GM20000 (cell line): ENCODE results near the gene ARHGAP21.

Experiments used
- DNase-seq: peaks from one replicate; pipeline ENCODE4 v3.0.0; 2012; ENCODE audit warnings: low spot score
- CTCF ChIP-seq: IDR thresholded peaks from 2 replicates; pipeline ENCODE4 v1.5.1; 2012; ENCODE audit warnings: mild to moderate bottlenecking, control low read depth; ENCODE audit errors: extremely low read depth, missing control alignments

Gene ARHGAP21

DNA sequence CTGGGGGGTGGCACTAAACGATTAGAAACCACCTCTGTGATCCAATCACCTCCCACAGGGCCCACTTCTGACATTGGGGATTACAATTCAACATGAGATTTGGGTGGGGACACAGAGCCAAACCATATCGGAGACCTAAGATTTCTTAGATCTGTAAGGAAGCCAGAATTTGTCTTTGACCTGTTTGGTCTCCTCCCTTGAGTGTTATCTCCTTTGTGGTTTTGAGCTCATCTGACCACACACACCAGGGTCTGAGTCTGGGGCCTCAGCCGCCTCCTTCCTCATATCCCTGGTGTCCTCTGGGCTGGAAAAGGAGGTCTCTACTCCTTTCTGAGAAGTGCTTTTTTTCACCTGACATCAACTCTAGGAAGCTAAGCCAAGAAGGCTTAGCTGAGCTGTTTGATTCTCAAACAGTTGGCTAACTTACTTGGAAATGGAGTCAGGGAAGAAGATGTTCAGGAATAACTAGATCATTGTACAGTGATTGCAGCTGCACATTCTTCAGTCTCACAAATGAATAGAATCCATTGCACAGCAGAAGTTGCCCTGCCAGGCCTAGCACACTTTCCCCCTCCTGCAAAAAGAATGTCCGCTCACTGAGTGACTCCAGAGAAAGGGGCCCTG lies 167.4 kb downstream of the ARHGAP21 start:
- DNase-seq: no peak
- no peak for TF ChIP-seq CTCF

- DNase-seq: no peak
- no peak for TF ChIP-seq CTCF
Measured at GRCh38 chr10:24554036-24554435, 169.7 kb downstream of the ARHGAP21 start.

DNA sequence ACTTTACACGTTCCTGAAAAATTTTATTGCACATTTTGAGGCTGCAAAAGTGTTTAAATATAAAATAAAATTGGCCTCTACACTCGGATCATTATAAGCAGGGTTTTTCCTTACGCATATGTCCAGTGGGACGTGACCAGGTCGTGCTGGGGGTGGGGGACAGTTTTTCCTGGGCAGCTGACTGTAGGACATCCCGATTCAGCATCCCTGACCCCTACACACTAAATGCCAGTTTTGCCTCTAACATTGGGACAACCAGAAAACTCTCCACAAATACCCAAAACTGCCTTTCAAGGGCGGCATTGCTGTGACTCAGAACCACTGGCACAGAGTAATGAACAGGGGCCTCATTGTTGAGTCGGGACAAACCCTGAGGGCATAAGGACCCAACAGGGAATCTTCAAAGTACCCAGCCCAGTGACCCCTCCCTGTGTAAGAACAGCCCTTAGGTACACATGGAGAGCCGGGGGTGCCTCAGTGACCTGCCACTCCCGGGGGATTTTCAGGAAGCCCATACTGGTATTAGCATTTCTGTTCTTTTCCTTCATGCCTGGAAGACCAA lies 170.6 kb downstream of the ARHGAP21 start:
- TF ChIP-seq CTCF: no peak

DNA sequence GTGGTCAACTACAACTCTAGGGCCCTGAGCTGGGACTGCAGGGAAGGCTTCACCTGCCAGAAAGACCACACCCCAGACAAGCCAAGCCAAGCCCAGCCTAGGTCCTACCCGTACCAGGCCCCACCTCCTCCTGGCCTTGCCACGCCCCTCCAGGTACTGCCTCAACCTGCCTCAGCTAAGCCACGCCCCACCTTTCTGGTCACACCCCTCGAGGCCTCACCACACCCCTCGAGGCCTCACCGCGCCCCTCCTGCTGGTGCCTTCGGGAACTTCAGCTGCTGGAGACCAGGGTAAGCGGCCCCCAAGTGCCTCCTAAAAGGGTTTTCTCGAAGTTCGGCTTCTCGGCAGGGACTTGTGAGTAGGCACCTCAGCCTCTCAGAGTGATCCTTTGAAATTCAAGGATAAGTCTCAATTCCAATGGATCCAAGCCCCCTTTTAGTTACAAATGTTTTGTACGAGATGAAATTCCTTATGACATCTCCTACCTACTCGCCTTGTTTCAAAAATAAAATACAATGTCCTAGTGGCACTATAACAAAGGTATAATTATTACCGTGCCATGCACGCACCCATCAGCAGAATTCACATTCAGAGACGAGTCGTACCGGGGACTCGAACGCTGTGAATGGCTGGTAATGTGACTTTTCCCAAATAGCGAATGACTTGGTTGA lies 171.2 kb downstream of the ARHGAP21 start:
- no peak for DNase-seq
- TF ChIP-seq CTCF: no peak

More for the DNA sequence above, 170.6 kb downstream of the ARHGAP21 start:
- no peak for DNase-seq

GRCh38 chr10:24551161-24551560 lies 172.5 kb downstream of the ARHGAP21 start:
- DNase-seq: no peak
- TF ChIP-seq CTCF: no peak

DNA sequence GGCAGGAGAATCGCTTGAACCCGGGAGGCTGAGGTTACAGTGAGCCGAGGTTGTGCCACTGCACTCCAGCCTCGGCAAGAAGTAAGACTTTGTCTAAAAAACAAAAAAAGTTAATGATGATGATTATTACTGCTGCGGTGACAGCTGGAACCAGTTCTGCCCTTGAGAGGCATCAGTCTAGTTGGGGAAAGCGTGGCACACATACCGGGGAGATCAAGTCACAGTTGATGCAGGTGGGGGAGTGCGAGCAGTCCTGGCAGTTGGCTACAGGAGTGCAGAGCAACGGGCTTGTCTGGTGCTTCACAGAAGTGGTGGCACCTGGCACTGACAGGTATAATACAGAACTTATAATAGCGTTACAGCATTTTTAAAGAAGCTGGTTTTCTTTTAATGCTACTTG lies 173.0 kb downstream of the ARHGAP21 start:
- no peak for TF ChIP-seq CTCF
- DNase-seq: no peak

- DNase-seq: no peak
Measured at GRCh38 chr10:24545585-24545984, 178.1 kb downstream of the ARHGAP21 start.

More at GRCh38 chr10:24545585-24545984, 178.1 kb downstream of the ARHGAP21 start:
- TF ChIP-seq CTCF: no peak
